Activated CD4-positive, alpha-beta T cell treated with anti-CD3 and anti-CD28 coated beads for 48 hours (primary cell): ENCODE measurements around the gene VPS4A.
"Not testable (repeated sequence)": the region's sequence is repeated elsewhere in the genome, so short reads cannot be mapped to it uniquely, and the experiment has no call there.

Experiments
- DNase-seq: peaks from one replicate; pipeline ENCODE4 v3.0.0-alpha.2; 2020

Gene VPS4A

GRCh38 chr16:69310653-69311532 is at the start of gene VPS4A:
VPS4A (plus strand) TSS chr16:69311350; CDS start chr16:69311512, 162 bp downstream.
- DNase-seq, result peak; percentile 98

GRCh38 chr16:69266334-69267063 is 44.7 kb upstream of the VPS4A start:
- DNase-seq, result no peak

GRCh38 chr16:69267633-69268032 is 43.5 kb upstream of the VPS4A start:
- no peak for DNase-seq

- no peak for DNase-seq
Observed at GRCh38 chr16:69270395-69270794, 40.8 kb upstream of the VPS4A start.

GRCh38 chr16:69270831-69271230 is 40.3 kb upstream of the VPS4A start:
- DNase-seq, result no peak

- no peak for DNase-seq
Observed at GRCh38 chr16:69273009-69273408, 38.1 kb upstream of the VPS4A start.

- DNase-seq, result no peak
Observed at GRCh38 chr16:69274699-69275235, 36.4 kb upstream of the VPS4A start.

GRCh38 chr16:69276148-69277115 is 34.7 kb upstream of the VPS4A start:
- no peak for DNase-seq

GRCh38 chr16:69277413-69277812 is 33.7 kb upstream of the VPS4A start:
- DNase-seq, result no peak

- no peak for DNase-seq
Observed at GRCh38 chr16:69283851-69284250, 27.3 kb upstream of the VPS4A start.

GRCh38 chr16:69285240-69285639 is 25.9 kb upstream of the VPS4A start:
- no peak for DNase-seq

GRCh38 chr16:69286941-69287713 is 24.0 kb upstream of the VPS4A start:
- peak; percentile 30 for DNase-seq

- DNase-seq, result not testable (repeated sequence)
Observed at GRCh38 chr16:69291657-69292056, 19.5 kb upstream of the VPS4A start.

GRCh38 chr16:69293401-69293800 is 17.7 kb upstream of the VPS4A start:
- no peak for DNase-seq

- no peak for DNase-seq
Observed at GRCh38 chr16:69294051-69294450, 17.1 kb upstream of the VPS4A start.

GRCh38 chr16:69296771-69297170 is 14.4 kb upstream of the VPS4A start:
- DNase-seq, result not testable (repeated sequence)

- DNase-seq, result no peak
Observed at GRCh38 chr16:69298261-69298660, 12.9 kb upstream of the VPS4A start.

- no peak for DNase-seq
Observed at GRCh38 chr16:69301187-69301586, 10.0 kb upstream of the VPS4A start.

GRCh38 chr16:69301861-69302260 is 9.3 kb upstream of the VPS4A start:
- DNase-seq, result no peak

GRCh38 chr16:69302301-69302700 is 8.8 kb upstream of the VPS4A start:
- DNase-seq, result no peak

- no peak for DNase-seq
Observed at GRCh38 chr16:69306031-69306430, 5.1 kb upstream of the VPS4A start.

- no peak for DNase-seq
Observed at GRCh38 chr16:69307091-69307490, 4.1 kb upstream of the VPS4A start.
